NT2/D1 (cell line): ENCODE data around the gene MEGF9.

ENCODE experiments used
- SUZ12 ChIP-seq: IDR thresholded peaks from 2 replicates; pipeline ENCODE4 v1.6.1; 2011; ENCODE audit not compliant: insufficient read length, insufficient read depth; ENCODE audit errors: extremely low read depth
- YY1 ChIP-seq: IDR thresholded peaks from 2 replicates; pipeline ENCODE4 v1.6.1; 2011; ENCODE audit not compliant: insufficient read length, insufficient read depth

DNA sequence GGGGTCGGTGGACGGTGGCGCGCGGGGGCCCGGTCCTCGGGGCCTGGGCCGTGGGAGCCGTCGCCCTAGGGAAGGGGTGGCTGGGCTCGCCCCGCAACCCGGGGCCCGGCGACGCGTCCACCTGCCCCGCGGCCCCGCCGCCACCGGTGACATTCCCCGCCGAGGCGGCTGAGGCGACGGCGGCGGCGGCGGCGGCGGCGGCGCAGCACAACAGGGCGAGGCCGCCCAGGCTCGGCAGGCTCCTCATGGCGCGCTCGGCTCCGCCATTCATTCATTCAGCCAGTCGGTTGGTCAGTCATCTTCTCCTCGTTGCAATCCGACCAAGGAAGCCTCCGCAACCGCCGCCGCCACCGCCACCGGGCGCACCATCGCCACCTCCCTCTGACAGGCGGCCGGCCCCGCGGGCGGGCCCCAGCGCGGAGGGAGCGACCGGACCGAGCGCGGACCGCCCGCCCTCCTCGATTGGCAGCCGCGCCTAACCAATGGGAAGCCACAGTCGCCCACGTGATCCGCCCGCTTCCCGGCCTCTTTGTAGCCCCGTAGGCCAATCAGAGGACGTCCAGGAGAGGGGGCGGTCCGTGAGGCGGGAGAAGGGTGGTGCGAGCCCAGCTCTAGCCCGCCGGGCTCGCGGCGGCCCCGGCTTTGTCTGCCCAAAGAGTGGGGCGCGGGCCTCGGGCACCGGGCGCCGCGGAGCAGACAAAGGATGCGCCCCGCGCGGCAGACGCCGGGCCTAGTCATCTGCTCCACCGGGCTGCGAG lies at the start of gene MEGF9:
- TF ChIP-seq YY1 (no peak), SUZ12 (no peak)
